Type B pancreatic cell (in vitro differentiated cells): ENCODE results near the gene TMEM167B. TPM values are rescaled to one million over a fixed set of nuclear protein-coding genes. Genes with fewer than 3 reads are reported as not detected.
"Not testable (repeated sequence)": the region's sequence is repeated elsewhere in the genome, so short reads cannot be mapped to it uniquely, and the experiment has no call there.

ENCODE experiments used
- DNase-seq: peaks from one replicate; pipeline ENCODE4 v3.0.0; 2021; ENCODE audit warnings: mixed read lengths; ENCODE audit not compliant: unreplicated experiment; ENCODE audit errors: extremely low spot score
- H3K27ac Mint-ChIP-seq: 2 replicates; pipeline ENCODE4 v1.8.0; 2021; ENCODE audit warnings: mild to moderate bottlenecking, mixed read lengths
- H3K27me3 Mint-ChIP-seq: 2 replicates; pipeline ENCODE4 v1.8.0; 2021; ENCODE audit warnings: mixed read lengths
- H3K36me3 Mint-ChIP-seq: 2 replicates; pipeline ENCODE4 v1.8.0; 2021; ENCODE audit warnings: mixed read lengths
- H3K4me1 Mint-ChIP-seq: one replicate; pipeline ENCODE4 v1.8.0; 2021; ENCODE audit warnings: mixed read lengths; ENCODE audit not compliant: unreplicated experiment
- H3K4me3 Mint-ChIP-seq: 2 replicates; pipeline ENCODE4 v1.8.0; 2021; ENCODE audit warnings: mild to moderate bottlenecking, mixed read lengths
- H3K9me3 Mint-ChIP-seq: 2 replicates; pipeline ENCODE4 v1.8.0; 2021; ENCODE audit warnings: mixed read lengths
- CTCF ChIP-seq: fragments of 200-600 bp; sonication (generic); conservative IDR thresholded peaks from 2 replicates; pipeline ENCODE4 v1.5.0; 2021; ENCODE audit warnings: antibody characterized with exemption, mild to moderate bottlenecking
- total RNA-seq: library from RNA; stranded (reverse); gene quantifications from 2 replicates; pipeline ENCODE4 v1.2.1, GENCODE V29; 2021; ENCODE audit warnings: low replicate concordance

The TMEM167B gene
- total RNA-seq, 1 donor from 2014 or later, result 29.6 TPM

DNA sequence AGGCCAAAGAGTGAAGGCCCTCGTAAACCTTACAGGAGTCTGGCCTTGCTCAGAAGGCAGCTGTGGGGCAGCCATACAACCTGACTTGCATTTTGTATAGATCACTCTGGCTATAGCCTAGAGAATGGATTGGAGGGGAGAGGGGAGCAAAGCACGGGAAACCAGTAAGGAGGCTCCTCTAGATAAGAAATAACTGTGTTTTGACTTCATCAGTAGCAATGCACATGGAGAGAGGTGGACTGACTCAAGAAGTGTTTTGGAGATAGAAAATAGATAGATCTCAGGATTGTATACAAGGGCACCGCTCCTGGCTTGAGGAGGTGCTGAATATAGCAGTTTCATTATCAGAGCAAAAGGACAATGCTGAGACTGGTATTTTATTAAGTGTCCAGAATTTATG lies 49.8 kb downstream of the TMEM167B start:
- no peak overlapping the region for H3K27ac Mint-ChIP-seq
- no peak for DNase-seq
- TF ChIP-seq CTCF, result no peak
- H3K4me3 Mint-ChIP-seq, result no peak overlapping the region
- H3K36me3 Mint-ChIP-seq, result no peaks in the 10 kb centered on the region
- no peaks in the 10 kb centered on the region for H3K27me3 Mint-ChIP-seq
- no peaks in the 10 kb centered on the region for H3K9me3 Mint-ChIP-seq
- H3K4me1 Mint-ChIP-seq, result peaks cover 9% of the 10 kb centered on the region

DNA sequence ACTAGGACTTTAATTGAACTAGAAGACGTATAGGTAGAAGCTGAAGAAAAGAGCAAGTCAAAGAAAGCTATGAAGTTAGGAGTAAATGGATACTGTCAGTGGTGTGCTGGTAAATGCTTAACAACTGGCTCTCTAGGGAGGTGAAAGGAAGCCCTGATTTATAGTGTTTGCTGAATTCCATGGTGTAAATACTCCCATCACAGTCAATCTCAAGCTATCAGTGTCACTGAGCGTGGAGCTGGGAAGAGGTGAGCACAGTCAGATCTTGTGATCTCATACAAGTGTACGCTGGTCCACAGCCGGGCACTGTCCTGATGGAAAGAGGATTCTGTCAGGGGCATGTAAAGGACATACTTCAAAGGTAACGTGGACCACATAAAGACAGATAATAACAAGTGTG lies 51.7 kb downstream of the TMEM167B start:
- Mint-ChIP-seq H3K4me1 (peaks cover 5% of the 10 kb centered on the region), H3K27me3 (no peaks in the 10 kb centered on the region), H3K4me3 (no peak overlapping the region), H3K27ac (no peak overlapping the region), H3K36me3 (no peaks in the 10 kb centered on the region), H3K9me3 (no peaks in the 10 kb centered on the region)
- TF ChIP-seq CTCF, result no peak
- DNase-seq, result no peak

DNA sequence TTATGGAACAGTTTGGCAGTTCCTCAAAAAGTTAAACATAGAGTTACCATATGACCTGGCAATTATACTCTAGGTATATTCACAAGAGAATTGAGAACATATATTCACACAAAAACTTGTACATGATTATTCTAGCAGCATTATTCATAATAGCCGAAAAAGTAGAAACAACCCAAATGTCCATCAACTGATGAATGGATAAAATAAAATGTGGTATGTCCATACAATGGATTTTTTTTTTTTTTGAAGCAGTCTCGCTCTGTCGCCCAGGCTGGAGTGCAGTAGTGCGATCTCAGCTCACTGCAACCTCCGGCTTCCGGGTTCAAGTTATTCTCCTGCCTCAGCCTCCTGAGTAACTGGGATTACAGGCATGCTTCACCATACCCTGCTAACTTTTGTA lies 52.2 kb downstream of the TMEM167B start:
- H3K4me1 Mint-ChIP-seq, H3K27me3 Mint-ChIP-seq, H3K36me3 Mint-ChIP-seq, H3K27ac Mint-ChIP-seq, H3K9me3 Mint-ChIP-seq, H3K4me3 Mint-ChIP-seq, DNase-seq: not testable (repeated sequence)

Other genes starting within 250 kb of the TMEM167B start
- gene AKNAD1, start 233.7 kb upstream of the TMEM167B start, total RNA-seq, result 0.92 TPM in 1 of 2 replicates, not detected in the other
- gene GPSM2, start 213.8 kb upstream of the TMEM167B start, total RNA-seq, result 21.8 and 27.9 TPM in 2 replicates
- gene CLCC1, start 127.3 kb upstream of the TMEM167B start, total RNA-seq, result 24.2 and 32.9 TPM in 2 replicates
- 12.6 and 15.2 TPM in 2 replicates for gene WDR47, start 48.7 kb upstream of the TMEM167B start, total RNA-seq
- gene TAF13, start 14.8 kb upstream of the TMEM167B start, total RNA-seq, result 30.0 and 37.8 TPM in 2 replicates
- gene ELAPOR1, start 23.4 kb downstream of the TMEM167B start, total RNA-seq, result 25.6 and 27.4 TPM in 2 replicates
- 136 and 173 TPM in 2 replicates for gene SARS1, start 123.2 kb downstream of the TMEM167B start, total RNA-seq
- gene CELSR2, start 158.8 kb downstream of the TMEM167B start, total RNA-seq, result 23.4 and 35.5 TPM in 2 replicates
- gene PSRC1, start 192.4 kb downstream of the TMEM167B start, total RNA-seq, result 10.3 and 46.2 TPM in 2 replicates
- gene MYBPHL, start 216.2 kb downstream of the TMEM167B start, total RNA-seq, result 0.48 and 0.60 TPM in 2 replicates